Natural killer cell (primary cell): ENCODE data around the gene PRDM12. TPM values are rescaled to one million over a fixed set of nuclear protein-coding genes. Genes with fewer than 3 reads are reported as not detected.

Experiments used
- ATAC-seq, 3 donors: fragments of 150-1000 bp in 2 of 3; fragments of 200-7000 bp in 1 of 3; cut with Tn5 transposase; 1 replicate in 1 of 3; 2 replicates in 2 of 3; pipeline ENCODE4 v1.10.0; 2021; ENCODE audit warnings: mild to moderate bottlenecking in 2 of 3, moderate library complexity in 2 of 3
- DNase-seq, 2 donors: peaks; one replicate each; pipeline versions ENCODE4 v3.0.0 to v3.0.0-alpha.2; 2013 to 2021; ENCODE audit warnings: mixed read lengths in 1 of 2
- H3K27ac ChIP-seq: one replicate; pipeline ENCODE4 v1.5.1; 2013; ENCODE audit warnings: mild to moderate bottlenecking, low read length
- H3K27me3 ChIP-seq: one replicate; pipeline ENCODE4 v1.6.1; 2013; ENCODE audit warnings: low read length; ENCODE audit not compliant: control insufficient read depth, insufficient read depth
- H3K36me3 ChIP-seq: one replicate; pipeline ENCODE4 v1.6.1; 2013; ENCODE audit warnings: low read length; ENCODE audit not compliant: control insufficient read depth, insufficient read depth
- H3K4me1 ChIP-seq: one replicate; pipeline ENCODE4 v1.6.1; 2013; ENCODE audit warnings: low read length; ENCODE audit not compliant: control insufficient read depth, insufficient read depth
- H3K4me3 ChIP-seq: one replicate; pipeline ENCODE4 v1.5.1; 2013; ENCODE audit warnings: low read length
- H3K9me3 ChIP-seq: one replicate; pipeline ENCODE4 v1.6.1; 2013; ENCODE audit warnings: low read length; ENCODE audit not compliant: control insufficient read depth, insufficient read depth
- H3K27ac Mint-ChIP-seq, 2 donors: one replicate each; pipeline ENCODE4 v1.8.0; 2022; ENCODE audit warnings: mild to moderate bottlenecking in 2 of 2, mixed read lengths in 2 of 2, moderate library complexity in 1 of 2
- H3K27me3 Mint-ChIP-seq, 2 donors: one replicate each; pipeline ENCODE4 v1.8.0; 2022; ENCODE audit warnings: low read depth in 2 of 2, mixed read lengths in 2 of 2
- H3K36me3 Mint-ChIP-seq: one replicate; pipeline ENCODE4 v1.8.0; 2022; ENCODE audit warnings: mixed read lengths
- H3K4me1 Mint-ChIP-seq, 2 donors: one replicate each; pipeline ENCODE4 v1.8.0; 2022; ENCODE audit warnings: mixed read lengths in 2 of 2
- H3K4me3 Mint-ChIP-seq: one replicate; pipeline ENCODE4 v1.8.0; 2022; ENCODE audit warnings: mild to moderate bottlenecking, moderate library complexity, mixed read lengths
- H3K9me3 Mint-ChIP-seq, 2 donors: one replicate each; pipeline ENCODE4 v1.8.0; 2022; ENCODE audit warnings: mixed read lengths in 2 of 2
- CTCF ChIP-seq: fragments of 200-600 bp; IDR thresholded peaks from one replicate; pipeline ENCODE4 v1.8.0; 2022; ENCODE audit warnings: antibody characterized with exemption
- WGBS: methylation state at CpG from one replicate; pipeline ENCODE4 v1.1.7; 2013; ENCODE audit warnings: missing lambda C conversion rate; ENCODE audit not compliant: insufficient coverage; 5-methylcytosine and 5-hydroxymethylcytosine counted together
- intact Hi-C: fragments of 100-400 bp; cut with micrococcal nuclease; formaldehyde crosslinking; loops from one replicate; pipeline ENCODE4 v1.14.2; 2022
- total RNA-seq, 4 donors: library from RNA; stranded (reverse); fragments of 120-200 nt in 1 of 4; gene quantifications; one replicate each; pipeline versions ENCODE4 v1.2.3 to v1.2.4, GENCODE V29; 2013 to 2022

The PRDM12 gene
- total RNA-seq, 3 donors from 2014 or later (not counting 1 experiment from before 2014, with no cell fraction given): 0.09 to 0.15 TPM; not detected in 1

- H3K27ac ChIP-seq: no peak overlapping the region
- intact Hi-C loops: no loop called here
- H3K4me3 Mint-ChIP-seq: no peak overlapping the region
- DNase-seq: no peak
- peaks cover 5% of the 10 kb centered on the region for H3K27me3 ChIP-seq
- peaks cover 10 to 14% of the 10 kb centered on the region in 2 donors for H3K27me3 Mint-ChIP-seq
- H3K27ac Mint-ChIP-seq: no peak overlapping the region
- no peak for ATAC-seq
- H3K9me3 ChIP-seq: no peaks in the 10 kb centered on the region
- H3K36me3 Mint-ChIP-seq: no peaks in the 10 kb centered on the region
- H3K4me1 Mint-ChIP-seq: no peaks in the 10 kb centered on the region
- TF ChIP-seq CTCF: no peak
- H3K4me3 ChIP-seq: no peak overlapping the region
- no peaks in the 10 kb centered on the region for H3K9me3 Mint-ChIP-seq
- WGBS: 95% methylated on average over 8 of the region's 8 CpGs
- no peaks in the 10 kb centered on the region for H3K4me1 ChIP-seq
- H3K36me3 ChIP-seq: no peaks in the 10 kb centered on the region
These were observed 8.1 kb downstream of the PRDM12 start for GRCh38 chr9:130672466-130672865.

- Mint-ChIP-seq H3K4me3 (no peak overlapping the region), H3K9me3 (no peaks in the 10 kb centered on the region), H3K36me3 (no peaks in the 10 kb centered on the region), H3K27ac (no peak overlapping the region), H3K4me1 (no peaks in the 10 kb centered on the region), H3K27me3 (peaks cover 7 to 12% of the 10 kb centered on the region in 2 donors)
- no peaks in the 10 kb centered on the region for H3K27me3 ChIP-seq
- TF ChIP-seq CTCF: no peak
- intact Hi-C loops: no loop called here
- H3K27ac ChIP-seq: no peak overlapping the region
- no peaks in the 10 kb centered on the region for H3K4me1 ChIP-seq
- no peak for DNase-seq
- no peak overlapping the region for H3K4me3 ChIP-seq
- 82% methylated on average over 12 of the region's 12 CpGs for WGBS
- H3K36me3 ChIP-seq: no peaks in the 10 kb centered on the region
- no peak for ATAC-seq
- H3K9me3 ChIP-seq: no peaks in the 10 kb centered on the region
These were observed 8.7 kb downstream of the PRDM12 start for GRCh38 chr9:130672933-130673615.

GRCh38 chr9:130675396-130675795, 11.0 kb downstream of the PRDM12 start:
- intact Hi-C loops: no loop called here
- Histone ChIP-seq H3K4me1 (no peaks in the 10 kb centered on the region), H3K4me3 (no peak overlapping the region), H3K9me3 (no peaks in the 10 kb centered on the region), H3K27me3 (no peaks in the 10 kb centered on the region), H3K27ac (no peak overlapping the region), H3K36me3 (no peaks in the 10 kb centered on the region)
- Mint-ChIP-seq H3K4me3 (no peak overlapping the region), H3K27ac (no peak overlapping the region), H3K36me3 (no peaks in the 10 kb centered on the region), H3K27me3 (peaks cover 0 to 3% of the 10 kb centered on the region in 2 donors), H3K4me1 (no peaks in the 10 kb centered on the region), H3K9me3 (no peaks in the 10 kb centered on the region)
- TF ChIP-seq CTCF: no peak
- DNase-seq (no peak), ATAC-seq (no peak)
- WGBS: 90% methylated on average over 13 of the region's 13 CpGs

- Mint-ChIP-seq H3K9me3 (no peaks in the 10 kb centered on the region), H3K4me1 (peaks cover under 1 to 5% of the 10 kb centered on the region in 2 donors)
These were observed 12.9 kb downstream of the PRDM12 start for GRCh38 chr9:130677252-130677651.

More at GRCh38 chr9:130677252-130677651, 12.9 kb downstream of the PRDM12 start:
- Histone ChIP-seq H3K4me1 (peaks cover 11% of the 10 kb centered on the region), H3K27me3 (no peaks in the 10 kb centered on the region), H3K4me3 (no peak overlapping the region), H3K36me3 (no peaks in the 10 kb centered on the region), H3K9me3 (no peaks in the 10 kb centered on the region), H3K27ac (no peak overlapping the region)
- no peak for TF ChIP-seq CTCF
- Mint-ChIP-seq H3K27ac (no peak overlapping the region), H3K4me3 (no peak overlapping the region), H3K36me3 (no peaks in the 10 kb centered on the region), H3K27me3 (no peaks in the 10 kb centered on the region)
- ATAC-seq: no peak
- DNase-seq: no peak
- intact Hi-C loops: no loop called here
- WGBS: 57% methylated on average over 7 of the region's 7 CpGs
